Spleen (tissue), 11 donors: Measurements from ENCODE around the gene SARNP. TPM values are rescaled to one million over a fixed set of nuclear protein-coding genes. Genes with fewer than 3 reads are reported as not detected.
A peak's percentile ranks its signal among the peaks of the same experiment; 100 is the strongest.

Source experiments
- DNase-seq: peaks from one replicate; pipeline ENCODE4 v3.0.0-alpha.2; 2020
- H3K27ac ChIP-seq, 8 donors: fragments of 200-600 bp; sonication (generic) in 7 of 8; 1 replicate in 4 of 8; 2 replicates in 4 of 8; pipeline versions ENCODE4 v1.5.0 to v1.8.0; 2016 to 2021; ENCODE audit warnings: inconsistent platforms in 4 of 8, mild to moderate bottlenecking in 4 of 8, moderate library complexity in 1 of 8
- H3K27me3 ChIP-seq, 7 donors: fragments of 200-600 bp; sonication (generic) in 6 of 7; replicated peaks in 1 of 7; 1 replicate in 4 of 7; 2 replicates in 3 of 7; pipeline versions ENCODE4 v1.5.0 to v1.8.0; 2016 to 2021; ENCODE audit warnings: inconsistent platforms in 3 of 7, mild to moderate bottlenecking in 1 of 7
- H3K36me3 ChIP-seq, 6 donors: fragments of 200-600 bp; sonication (generic) in 5 of 6; 1 replicate in 4 of 6; 2 replicates in 2 of 6; pipeline versions ENCODE4 v1.5.0 to v1.8.0; 2016 to 2021; ENCODE audit warnings: inconsistent platforms in 2 of 6
- H3K4me1 ChIP-seq, 6 donors: fragments of 200-600 bp; sonication (generic) in 5 of 6; 1 replicate in 3 of 6; 2 replicates in 3 of 6; pipeline versions ENCODE4 v1.5.0 to v1.8.0; 2016 to 2021; ENCODE audit warnings: inconsistent platforms in 3 of 6
- H3K4me3 ChIP-seq, 8 donors: fragments of 200-600 bp; sonication (generic) in 7 of 8; 1 replicate in 4 of 8; 2 replicates in 4 of 8; pipeline versions ENCODE4 v1.5.0 to v1.8.0; 2016 to 2021; ENCODE audit warnings: inconsistent platforms in 4 of 8, mild to moderate bottlenecking in 4 of 8, moderate library complexity in 2 of 8
- H3K9me3 ChIP-seq, 8 donors: fragments of 200-600 bp; sonication (generic) in 7 of 8; 1 replicate in 4 of 8; 2 replicates in 4 of 8; pipeline versions ENCODE4 v1.5.0 to v1.8.0; 2016 to 2021; ENCODE audit warnings: inconsistent platforms in 4 of 8
- POLR2A ChIP-seq, 3 donors: fragments of 450-650 bp; IDR thresholded peaks; one replicate each; pipeline ENCODE4 v1.5.1; 2017; ENCODE audit warnings: antibody characterized with exemption in 3 of 3, mild to moderate bottlenecking in 1 of 3
- POLR2AphosphoS5 ChIP-seq, 3 donors: sonication (generic); formaldehyde crosslinking; IDR thresholded peaks; one replicate each; pipeline ENCODE4 v1.5.1; 2017; ENCODE audit warnings: antibody characterized with exemption in 3 of 3
- WGBS, 5 donors: extraction: QIAGEN DNeasy Blood & Tissue Kit in 3 of 5; methylation state at CpG; one replicate each; pipeline versions ENCODE4 v1.1.5 to v1.1.7; 2013 to 2018; 5-methylcytosine and 5-hydroxymethylcytosine counted together
- intact Hi-C: fragments of 100-400 bp; cut with DNase I; formaldehyde crosslinking; loops from one replicate; pipeline ENCODE4 v1.15.0; 2023; ENCODE audit warnings: low total_unique reads
- polyA plus RNA-seq, 3 donors: library from polyadenylated mRNA; stranded (reverse); fragments of 200-250 nt; gene quantifications; one replicate each; pipeline ENCODE4 v1.2.1, GENCODE V29; 2013
- total RNA-seq, 7 donors: library from RNA; depleted of rRNA in 3 of 7; stranded (reverse); fragments of >200 nt in 3 of 7; fragmentation: NEBNext Ultra II Directional in 4 of 7; extraction: Animal tissue kit (Norgen Biotek cat#: 25700) in 4 of 7; gene quantifications; one replicate each; pipeline versions ENCODE4 v1.1.0 to v1.2.1, GENCODE V29; 2016 to 2021
- TF ChIP-seq, protein P1 (sequence below), 11 experiments: fragments of 200-600 bp in 7 of 11; fragments of 450-650 bp in 4 of 11; sonication (generic) in 4 of 11; IDR thresholded peaks in 8 of 11; conservative IDR thresholded peaks in 3 of 11; 1 replicate in 7 of 11; 2 replicates in 4 of 11; pipeline versions ENCODE4 v1.4.0 to v1.8.0; 2016 to 2021; ENCODE audit warnings: antibody characterized with exemption in 11 of 11, inconsistent platforms in 4 of 11, mild to moderate bottlenecking in 1 of 11
- donor health status: healthy with polysubstance abuse.
- donor health status: DM: no; HTN: no; CAD: no; lungs with moderate emphysema.
- donor health status: DM: no; HTN: no; CAD: no.
- donor health status: Bipolar disorder and iron deficiency.
- donor health status: healthy.
- donor health status: DM: no; HTN: no; CAD: no.
- donor health status: DM: yes; HTN: yes; CAD: no.

The SARNP gene
- total and polyA plus RNA-seq, 10 donors = 40.0 to 97.6 (median 60.3) TPM

DNA sequence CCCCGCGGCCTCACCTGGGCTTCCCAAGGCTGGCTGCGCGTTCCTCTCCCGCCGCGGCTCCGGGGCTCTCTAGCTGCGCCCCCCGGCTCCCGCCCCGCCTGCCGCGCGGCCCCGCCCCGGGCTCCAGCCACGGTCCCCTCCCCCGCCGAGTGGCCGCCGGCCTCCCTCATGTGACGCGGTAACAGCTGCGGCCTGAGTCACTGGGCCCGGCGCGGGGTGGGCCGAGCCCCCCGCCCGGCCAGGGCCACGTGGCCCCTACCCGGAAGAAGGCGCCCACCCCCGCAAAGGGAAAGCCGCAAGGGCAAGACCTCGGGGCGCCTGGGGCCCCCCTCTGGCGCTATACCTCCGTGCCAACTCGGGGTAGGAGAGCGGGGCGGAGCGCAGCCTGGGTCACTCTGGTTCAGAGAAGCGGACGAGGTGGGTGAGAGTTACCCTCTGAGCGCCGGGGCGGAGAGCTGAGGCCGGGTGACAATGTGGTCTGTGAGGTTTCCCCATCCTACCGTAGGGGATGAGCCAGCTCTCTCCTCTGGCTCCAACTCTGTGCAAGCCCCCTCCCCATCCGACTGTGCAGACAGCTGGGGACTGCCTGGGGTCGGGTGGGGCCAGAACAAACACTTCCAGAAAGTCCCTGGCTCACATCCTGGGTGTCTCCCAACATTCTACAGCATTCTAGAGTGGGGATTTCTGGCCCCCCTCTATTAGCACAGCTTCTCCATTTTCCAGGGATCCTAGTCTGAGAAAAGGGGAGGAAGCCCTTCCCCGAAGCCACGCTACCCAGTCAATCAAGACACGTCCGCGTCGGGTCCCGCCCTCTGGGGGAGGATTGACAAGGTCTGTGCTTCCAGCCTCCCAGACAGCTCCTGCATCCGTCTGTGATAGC is 88.3 kb downstream of the SARNP start, which contains the start of gene CD63:
TSS of gene CD63 (minus strand) at position 71 of the 880 bp plus-strand sequence. CDS start 668 bp downstream, outside the sequence.
- WGBS, 5 donors = 0 to 1% (median 0%) methylated on average over 35 to 61 of the region's 61 CpGs
- intact Hi-C loops = no loop called here
- H3K36me3 ChIP-seq = peaks cover 0 to 34% (median 28%) of the 10 kb centered on the region in 6 donors
- H3K9me3 ChIP-seq = no peaks in the 10 kb centered on the region
- H3K27ac ChIP-seq = peak within 1 kb of the TSS; percentile 82 to 99 (median 98)
- peaks cover 26 to 77% (median 59%) of the 10 kb centered on the region in 6 donors for H3K4me1 ChIP-seq
- peak; percentile 78 to 86 (median 79) for TF ChIP-seq POLR2AphosphoS5 (IDR thresholded peaks at IDR 0.05)
- TF ChIP-seq POLR2A (IDR thresholded peaks at IDR 0.05) = peak in 1 of 3 donors; percentile 37
- TF ChIP-seq, protein P1, sequence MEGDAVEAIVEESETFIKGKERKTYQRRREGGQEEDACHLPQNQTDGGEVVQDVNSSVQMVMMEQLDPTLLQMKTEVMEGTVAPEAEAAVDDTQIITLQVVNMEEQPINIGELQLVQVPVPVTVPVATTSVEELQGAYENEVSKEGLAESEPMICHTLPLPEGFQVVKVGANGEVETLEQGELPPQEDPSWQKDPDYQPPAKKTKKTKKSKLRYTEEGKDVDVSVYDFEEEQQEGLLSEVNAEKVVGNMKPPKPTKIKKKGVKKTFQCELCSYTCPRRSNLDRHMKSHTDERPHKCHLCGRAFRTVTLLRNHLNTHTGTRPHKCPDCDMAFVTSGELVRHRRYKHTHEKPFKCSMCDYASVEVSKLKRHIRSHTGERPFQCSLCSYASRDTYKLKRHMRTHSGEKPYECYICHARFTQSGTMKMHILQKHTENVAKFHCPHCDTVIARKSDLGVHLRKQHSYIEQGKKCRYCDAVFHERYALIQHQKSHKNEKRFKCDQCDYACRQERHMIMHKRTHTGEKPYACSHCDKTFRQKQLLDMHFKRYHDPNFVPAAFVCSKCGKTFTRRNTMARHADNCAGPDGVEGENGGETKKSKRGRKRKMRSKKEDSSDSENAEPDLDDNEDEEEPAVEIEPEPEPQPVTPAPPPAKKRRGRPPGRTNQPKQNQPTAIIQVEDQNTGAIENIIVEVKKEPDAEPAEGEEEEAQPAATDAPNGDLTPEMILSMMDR (IDR thresholded peaks at IDR 0.05 in 8 of 11, conservative IDR thresholded peaks at IDR 0.05 in 3 of 11) = peak in 1 of 11 experiments; percentile 4
- peak within 1 kb of the TSS; percentile 65 to 84 (median 76) for H3K4me3 ChIP-seq
- DNase-seq = peak; percentile 96
- no peaks in the 10 kb centered on the region for H3K27me3 ChIP-seq

DNA sequence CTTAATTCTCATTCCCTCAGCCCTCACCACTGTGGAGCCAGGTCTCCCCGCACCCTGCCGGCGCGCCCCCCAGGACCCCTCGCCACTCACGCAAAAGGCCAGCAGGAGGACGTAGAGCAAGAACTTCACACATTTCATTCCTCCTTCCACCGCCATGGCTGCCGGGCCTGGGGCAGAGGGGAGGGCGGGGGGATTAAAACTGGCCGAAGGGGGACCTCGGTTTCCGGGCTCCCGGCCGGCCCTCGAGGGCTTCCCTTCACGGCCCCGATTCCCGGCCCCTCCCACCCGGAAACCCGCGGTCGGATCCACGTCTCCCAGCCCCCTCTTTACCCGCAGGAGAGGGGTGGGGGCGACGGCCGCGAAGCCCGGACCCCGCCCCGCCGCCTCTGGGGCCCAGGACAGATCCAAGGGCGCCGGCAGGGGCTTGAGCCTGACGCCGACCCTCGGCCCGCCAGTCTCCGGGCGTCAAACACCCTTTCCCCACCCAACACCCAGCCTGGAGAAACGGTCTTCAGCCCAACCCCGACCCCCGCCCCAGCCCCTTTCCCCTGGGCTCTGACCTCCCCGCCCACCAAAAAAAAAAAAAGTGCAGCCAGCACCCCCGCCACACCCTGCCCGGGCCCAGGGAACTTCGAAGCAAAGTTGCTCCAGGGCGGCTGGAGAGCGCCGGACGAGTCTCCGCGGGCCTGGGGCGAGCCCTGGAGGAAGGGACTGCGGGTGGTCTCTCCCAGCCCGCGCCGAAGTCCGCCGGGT is 89.2 kb downstream of the SARNP start:
- peaks cover 0 to 43% (median 34%) of the 10 kb centered on the region in 6 donors for H3K36me3 ChIP-seq

DNA sequence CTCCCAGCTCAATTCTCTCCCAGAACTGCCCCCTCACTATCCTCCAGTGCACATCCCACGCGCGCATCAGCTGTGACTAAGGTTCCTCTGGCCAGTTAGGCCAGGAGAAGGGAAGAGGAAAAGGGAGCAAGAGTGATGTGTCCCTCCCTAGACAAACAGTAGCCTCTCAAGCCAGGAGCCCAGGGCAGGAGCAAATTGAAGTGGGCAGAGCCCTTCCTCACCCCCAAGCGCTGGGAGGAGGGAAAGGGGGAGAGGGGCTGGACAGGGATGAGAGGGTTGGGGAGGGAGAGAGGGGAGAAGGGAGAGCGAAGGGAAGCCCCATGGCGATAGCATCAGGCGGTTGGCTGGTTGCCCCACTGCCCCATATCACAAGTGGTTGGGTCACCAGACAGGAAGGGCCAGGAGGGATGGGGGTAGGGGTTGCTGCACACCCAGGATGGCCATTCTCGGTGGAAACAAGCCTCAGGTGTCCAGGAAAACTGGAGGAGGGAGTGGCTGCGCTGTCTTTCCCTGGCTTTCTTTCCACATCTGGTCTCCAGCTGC is 89.8 kb downstream of the SARNP start:
- TF ChIP-seq POLR2AphosphoS5 (IDR thresholded peaks at IDR 0.05) (peak in 1 of 3 donors; percentile 44), POLR2A (IDR thresholded peaks at IDR 0.05) (no peak)
- 25 to 42% (median 27%) methylated on average over 9 of the region's 9 CpGs for WGBS, 5 donors
- Histone ChIP-seq H3K36me3 (peaks cover 0 to 49% (median 34%) of the 10 kb centered on the region in 6 donors), H3K27me3 (no peaks in the 10 kb centered on the region), H3K4me1 (peaks cover 29 to 92% (median 66%) of the 10 kb centered on the region in 6 donors), H3K9me3 (no peaks in the 10 kb centered on the region), H3K4me3 (peak overlapping the region; percentile 65 to 84 (median 76)), H3K27ac (peak overlapping the region; percentile 82 to 99 (median 98))
- intact Hi-C loops = no loop called here
- peak; percentile 83 for DNase-seq

More for the DNA sequence above, 89.2 kb downstream of the SARNP start:
- TF ChIP-seq POLR2AphosphoS5 (IDR thresholded peaks at IDR 0.05) = peak in 1 of 3 donors; percentile 28
- TF ChIP-seq, protein P1 (IDR thresholded peaks at IDR 0.05 in 8 of 11, conservative IDR thresholded peaks at IDR 0.05 in 3 of 11) = no peak
- DNase-seq = peak; percentile 92
- Histone ChIP-seq H3K4me3 (peak overlapping the region; percentile 65 to 84 (median 76)), H3K27ac (peak overlapping the region; percentile 82 to 99 (median 98)), H3K9me3 (no peaks in the 10 kb centered on the region), H3K4me1 (peaks cover 29 to 85% (median 66%) of the 10 kb centered on the region in 6 donors), H3K27me3 (no peaks in the 10 kb centered on the region)
- WGBS, 5 donors = 0 to 1% (median 0%) methylated on average over 25 to 61 of the region's 61 CpGs
- intact Hi-C loops = no loop called here

DNA sequence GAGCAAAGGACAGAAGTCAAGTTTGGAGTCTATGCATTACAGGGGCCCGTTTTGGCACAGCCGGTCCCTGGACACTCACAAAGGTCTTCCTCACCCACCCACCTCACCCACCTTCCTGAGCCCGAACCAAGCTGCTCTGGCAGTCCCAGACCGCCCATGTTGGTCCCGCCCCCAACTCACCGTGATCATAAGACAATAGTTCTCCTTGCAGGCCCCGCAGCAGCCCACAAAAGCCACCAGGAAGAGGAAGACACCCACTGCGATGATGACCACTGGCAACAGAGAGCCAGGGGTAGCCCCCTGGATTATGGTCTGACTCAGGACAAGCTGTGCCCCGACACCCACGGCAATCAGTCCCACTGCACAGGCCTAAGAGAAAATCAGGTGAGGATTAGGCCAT is 90.6 kb downstream of the SARNP start:
- Histone ChIP-seq H3K9me3 (no peaks in the 10 kb centered on the region), H3K27me3 (no peaks in the 10 kb centered on the region), H3K36me3 (peaks cover 0 to 57% (median 35%) of the 10 kb centered on the region in 6 donors), H3K27ac (peak overlapping the region in 7 of 8 donors; percentile 92 to 99 (median 98)), H3K4me3 (peak overlapping the region in 7 of 8 donors; percentile 65 to 84 (median 74)), H3K4me1 (peaks cover 29 to 92% (median 66%) of the 10 kb centered on the region in 6 donors)
- TF ChIP-seq, protein P1 (IDR thresholded peaks at IDR 0.05 in 8 of 11, conservative IDR thresholded peaks at IDR 0.05 in 3 of 11) = no peak
- TF ChIP-seq POLR2A (IDR thresholded peaks at IDR 0.05) = no peak
- no peak for TF ChIP-seq POLR2AphosphoS5 (IDR thresholded peaks at IDR 0.05)
- no peak for DNase-seq
- WGBS, 5 donors = 42 to 61% (median 50%) methylated on average over 9 to 10 of the region's 10 CpGs
- intact Hi-C loops = no loop called here
